Thoracic aorta (tissue), 2 donors: ENCODE results near the gene GALNT2. TPM values are rescaled to one million over a fixed set of nuclear protein-coding genes. Genes with fewer than 3 reads are reported as not detected.

ENCODE experiments used
- ATAC-seq: fragments of 150-250 bp; one replicate; pipeline ENCODE4 v1.8.0; 2017; ENCODE audit warnings: low read depth; ENCODE audit not compliant: insufficient number of reproducible peaks, low FRiP score
- DNase-seq: peaks from one replicate; pipeline ENCODE4 v3.0.0-alpha.2; 2020; ENCODE audit warnings: low spot score
- H3K27ac ChIP-seq, 2 donors: fragments of 200-600 bp; sonication (generic); 1 replicate in 1 of 2; 2 replicates in 1 of 2; pipeline ENCODE4 v1.5.1; 2016; ENCODE audit warnings: mild to moderate bottlenecking in 2 of 2, moderate library complexity in 2 of 2
- H3K27me3 ChIP-seq: fragments of 200-600 bp; sonication (generic); replicated peaks from 2 replicates; pipeline ENCODE4 v1.6.0; 2016; ENCODE audit warnings: mild to moderate bottlenecking; ENCODE audit not compliant: insufficient read depth
- H3K36me3 ChIP-seq: fragments of 200-600 bp; sonication (generic); one replicate; pipeline ENCODE4 v1.5.1; 2016
- H3K4me1 ChIP-seq, 2 donors: fragments of 200-600 bp; sonication (generic); 1 replicate in 1 of 2; 2 replicates in 1 of 2; pipeline versions ENCODE4 v1.5.1 to v1.6.0; 2016; ENCODE audit warnings: low read depth in 2 of 2, mild to moderate bottlenecking in 1 of 2; ENCODE audit not compliant: control insufficient read depth in 1 of 2
- H3K4me3 ChIP-seq: fragments of 200-600 bp; sonication (generic); 2 replicates; pipeline ENCODE4 v1.5.1; 2016; ENCODE audit warnings: mild to moderate bottlenecking
- H3K9me3 ChIP-seq: fragments of 200-600 bp; sonication (generic); 2 replicates; pipeline ENCODE4 v1.5.1; 2016
- total RNA-seq, 2 donors: library from RNA; depleted of rRNA; stranded (reverse); fragments of >200 nt; gene quantifications; one replicate each; pipeline versions ENCODE4 v1.1.0 to v1.2.3, GENCODE V29; 2016
- TF ChIP-seq, protein P1 (sequence below): fragments of 200-600 bp; sonication (generic); IDR thresholded peaks from one replicate; pipeline ENCODE4 v1.5.1; 2019; ENCODE audit warnings: antibody characterized with exemption

Gene GALNT2
- total RNA-seq, 2 donors from 2014 or later = 113 to 148 TPM

DNA sequence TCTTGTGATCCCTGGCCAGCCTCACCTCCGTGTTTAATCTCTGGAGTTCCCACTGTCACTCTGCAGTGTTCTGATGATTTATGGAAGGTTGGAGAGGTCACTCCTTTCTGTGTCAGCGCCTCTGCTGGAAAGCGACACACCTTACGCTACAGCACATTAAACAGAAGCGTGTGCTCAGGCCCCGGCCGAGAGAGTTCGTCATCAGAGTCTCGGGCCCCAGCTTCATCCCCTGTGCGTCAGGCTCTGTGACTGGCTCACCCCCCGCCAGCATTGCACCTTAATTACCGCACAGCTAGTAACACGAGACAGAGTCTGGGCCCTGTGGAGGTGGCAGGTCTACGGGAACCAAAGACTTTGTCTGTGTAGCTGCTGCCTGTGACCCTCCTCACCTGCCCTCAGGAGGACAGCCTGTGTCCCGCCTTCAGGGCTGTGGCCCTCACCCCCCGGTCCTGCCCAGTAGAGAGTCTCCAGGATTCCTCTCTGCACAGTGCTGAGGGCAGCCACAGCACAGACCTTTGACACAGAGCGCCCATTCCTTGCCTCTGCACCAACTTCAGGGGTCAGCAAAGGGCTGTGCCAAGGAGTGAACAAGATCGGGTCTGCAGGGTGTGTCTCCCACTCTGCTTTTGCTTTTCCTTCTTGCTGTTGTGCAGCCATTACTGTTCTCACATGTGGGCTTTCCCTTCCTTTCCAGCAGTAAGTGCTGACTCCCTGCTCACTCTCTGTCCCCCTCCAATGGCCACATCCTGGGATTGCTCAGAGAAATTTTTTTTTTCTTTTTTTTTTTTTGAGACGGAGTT lies 201.5 kb downstream of the GALNT2 start:
- peak; percentile 61 for ATAC-seq
- Histone ChIP-seq H3K36me3 (peaks cover 20% of the 10 kb centered on the region), H3K4me3 (no peak overlapping the region), H3K27ac (peak overlapping the region; percentile 45 to 89), H3K4me1 (peaks cover 14 to 65% of the 10 kb centered on the region in 2 donors), H3K27me3 (no peaks in the 10 kb centered on the region), H3K9me3 (no peaks in the 10 kb centered on the region)
- DNase-seq = no peak
- TF ChIP-seq, protein P1, sequence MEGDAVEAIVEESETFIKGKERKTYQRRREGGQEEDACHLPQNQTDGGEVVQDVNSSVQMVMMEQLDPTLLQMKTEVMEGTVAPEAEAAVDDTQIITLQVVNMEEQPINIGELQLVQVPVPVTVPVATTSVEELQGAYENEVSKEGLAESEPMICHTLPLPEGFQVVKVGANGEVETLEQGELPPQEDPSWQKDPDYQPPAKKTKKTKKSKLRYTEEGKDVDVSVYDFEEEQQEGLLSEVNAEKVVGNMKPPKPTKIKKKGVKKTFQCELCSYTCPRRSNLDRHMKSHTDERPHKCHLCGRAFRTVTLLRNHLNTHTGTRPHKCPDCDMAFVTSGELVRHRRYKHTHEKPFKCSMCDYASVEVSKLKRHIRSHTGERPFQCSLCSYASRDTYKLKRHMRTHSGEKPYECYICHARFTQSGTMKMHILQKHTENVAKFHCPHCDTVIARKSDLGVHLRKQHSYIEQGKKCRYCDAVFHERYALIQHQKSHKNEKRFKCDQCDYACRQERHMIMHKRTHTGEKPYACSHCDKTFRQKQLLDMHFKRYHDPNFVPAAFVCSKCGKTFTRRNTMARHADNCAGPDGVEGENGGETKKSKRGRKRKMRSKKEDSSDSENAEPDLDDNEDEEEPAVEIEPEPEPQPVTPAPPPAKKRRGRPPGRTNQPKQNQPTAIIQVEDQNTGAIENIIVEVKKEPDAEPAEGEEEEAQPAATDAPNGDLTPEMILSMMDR = peak; percentile 46

GRCh38 chr1:230270185-230270558 lies 203.1 kb downstream of the GALNT2 start:
- no peak for ATAC-seq
- no peak for DNase-seq

GRCh38 chr1:230270559-230271281 lies 203.7 kb downstream of the GALNT2 start:
- Histone ChIP-seq H3K9me3 (no peaks in the 10 kb centered on the region), H3K4me1 (peaks cover 21 to 73% of the 10 kb centered on the region in 2 donors), H3K27me3 (no peaks in the 10 kb centered on the region), H3K4me3 (peak overlapping the region; percentile 30), H3K36me3 (peaks cover 1% of the 10 kb centered on the region), H3K27ac (peak overlapping the region; percentile 76 to 89)
- no peak for DNase-seq
- peak; percentile 52 for ATAC-seq
- TF ChIP-seq, protein P1 = no peak

More at GRCh38 chr1:230270185-230270558, 203.1 kb downstream of the GALNT2 start:
- TF ChIP-seq, protein P1 = no peak
- Histone ChIP-seq H3K9me3 (no peaks in the 10 kb centered on the region), H3K4me1 (peaks cover 21 to 76% of the 10 kb centered on the region in 2 donors), H3K4me3 (peak overlapping the region; percentile 30), H3K36me3 (peaks cover 7% of the 10 kb centered on the region), H3K27ac (peak overlapping the region; percentile 76 to 89), H3K27me3 (no peaks in the 10 kb centered on the region)

DNA sequence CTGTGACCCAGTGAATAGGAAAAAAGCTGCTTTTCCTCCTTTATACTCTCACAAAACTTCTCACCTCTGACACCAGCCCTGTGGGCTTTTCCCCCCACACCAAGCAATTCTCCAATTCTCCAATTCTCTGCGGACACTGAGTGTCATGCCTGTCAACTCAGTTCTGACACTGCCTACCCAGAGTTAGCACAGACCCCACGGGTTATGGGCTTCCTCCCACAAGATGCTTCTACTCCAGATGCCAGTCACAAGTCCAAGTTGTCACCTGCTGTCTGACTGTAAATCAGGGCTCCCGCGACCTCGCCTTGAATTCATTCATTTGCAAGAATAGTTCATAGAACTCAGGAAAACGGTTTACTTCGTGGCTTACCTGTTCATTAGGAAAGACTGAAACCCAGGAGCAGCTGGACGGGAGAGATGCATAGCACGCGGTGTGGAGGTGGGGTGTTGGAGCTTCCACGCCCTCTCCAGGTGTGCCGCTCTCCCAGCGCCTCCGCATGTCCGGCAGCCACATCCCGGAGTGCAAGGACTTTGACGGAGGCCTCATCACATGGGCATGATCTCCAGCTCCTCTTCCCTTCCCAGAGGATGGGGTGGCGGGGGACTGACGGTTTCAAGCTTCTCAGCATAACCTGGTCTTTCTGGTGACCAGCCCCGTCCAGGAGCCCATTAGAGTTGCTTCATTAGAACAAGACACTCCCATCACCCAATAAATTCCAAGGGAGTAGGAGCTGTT lies 204.4 kb downstream of the GALNT2 start:
- ATAC-seq = no peak
- DNase-seq = no peak
- peaks cover 18 to 65% of the 10 kb centered on the region in 2 donors for H3K4me1 ChIP-seq
- no peak overlapping the region for H3K4me3 ChIP-seq
- TF ChIP-seq, protein P1 = no peak
- H3K36me3 ChIP-seq = peaks cover 5% of the 10 kb centered on the region
- H3K27ac ChIP-seq = peak overlapping the region; percentile 76 to 89
- no peaks in the 10 kb centered on the region for H3K9me3 ChIP-seq
- H3K27me3 ChIP-seq = no peaks in the 10 kb centered on the region
